Endothelial cell (in vitro differentiated cells): ENCODE data around the gene TRIM14. TPM values are rescaled to one million over a fixed set of nuclear protein-coding genes. Genes with fewer than 3 reads are reported as not detected.
"Not testable (repeated sequence)": the region's sequence is repeated elsewhere in the genome, so short reads cannot be mapped to it uniquely, and the experiment has no call there.

ENCODE experiments used
- DNase-seq: peaks from one replicate; pipeline ENCODE4 v3.0.0; 2021; ENCODE audit warnings: low spot score
- H3K27ac Mint-ChIP-seq: one replicate; pipeline ENCODE4 v1.8.0; 2021; ENCODE audit warnings: mixed read lengths, inconsistent platforms; ENCODE audit not compliant: unreplicated experiment
- H3K27me3 Mint-ChIP-seq: one replicate; pipeline ENCODE4 v1.8.0; 2021; ENCODE audit warnings: mild to moderate bottlenecking, moderate library complexity, mixed read lengths, inconsistent platforms; ENCODE audit not compliant: unreplicated experiment
- H3K36me3 Mint-ChIP-seq: one replicate; pipeline ENCODE4 v1.8.0; 2021; ENCODE audit warnings: mild to moderate bottlenecking, low read depth, mixed read lengths, inconsistent platforms; ENCODE audit not compliant: unreplicated experiment
- H3K4me1 Mint-ChIP-seq: one replicate; pipeline ENCODE4 v1.8.0; 2021; ENCODE audit warnings: mild to moderate bottlenecking, mixed read lengths, inconsistent platforms; ENCODE audit not compliant: unreplicated experiment
- H3K4me3 Mint-ChIP-seq: one replicate; pipeline ENCODE4 v1.8.0; 2021; ENCODE audit warnings: mild to moderate bottlenecking, mixed read lengths, inconsistent platforms; ENCODE audit not compliant: unreplicated experiment
- H3K9me3 Mint-ChIP-seq: one replicate; pipeline ENCODE4 v1.8.0; 2021; ENCODE audit warnings: mixed read lengths, inconsistent platforms; ENCODE audit not compliant: unreplicated experiment
- CTCF ChIP-seq: fragments of 200-600 bp; sonication (generic); IDR thresholded peaks from one replicate; pipeline ENCODE4 v1.5.0; 2021; ENCODE audit warnings: antibody characterized with exemption; ENCODE audit not compliant: unreplicated experiment
- total RNA-seq: library from RNA; stranded (reverse); fragmentation: NEBNext Ultra II Directional; extraction: Animal tissue kit (Norgen Biotek cat#: 25700); gene quantifications from one replicate; pipeline ENCODE4 v1.2.1, GENCODE V29; 2021; ENCODE audit not compliant: unreplicated experiment

The TRIM14 gene
- total RNA-seq, 1 donor from 2014 or later = 0.97 TPM

GRCh38 chr9:98081477-98082219 lies 37.4 kb downstream of the TRIM14 start:
- H3K36me3 Mint-ChIP-seq = peaks cover 15% of the 10 kb centered on the region

GRCh38 chr9:98080780-98081179 lies 38.2 kb downstream of the TRIM14 start:
- Mint-ChIP-seq H3K9me3 (no peaks in the 10 kb centered on the region), H3K4me1 (peaks cover 7% of the 10 kb centered on the region), H3K36me3 (peaks cover 15% of the 10 kb centered on the region), H3K27ac (no peak overlapping the region), H3K27me3 (no peaks in the 10 kb centered on the region), H3K4me3 (no peak overlapping the region)
- DNase-seq = no peak
- no peak for TF ChIP-seq CTCF

More at GRCh38 chr9:98081477-98082219, 37.4 kb downstream of the TRIM14 start:
- Mint-ChIP-seq H3K4me1 (peaks cover 7% of the 10 kb centered on the region), H3K27me3 (no peaks in the 10 kb centered on the region), H3K4me3 (no peak overlapping the region), H3K9me3 (no peaks in the 10 kb centered on the region), H3K27ac (no peak overlapping the region)
- DNase-seq = no peak
- TF ChIP-seq CTCF = no peak

- no peak overlapping the region for H3K4me3 Mint-ChIP-seq
- peaks cover 7% of the 10 kb centered on the region for H3K4me1 Mint-ChIP-seq
- no peaks in the 10 kb centered on the region for H3K9me3 Mint-ChIP-seq
- DNase-seq = no peak
- H3K27me3 Mint-ChIP-seq = no peaks in the 10 kb centered on the region
- peaks cover 15% of the 10 kb centered on the region for H3K36me3 Mint-ChIP-seq
- H3K27ac Mint-ChIP-seq = no peak overlapping the region
- TF ChIP-seq CTCF = no peak
Observed at GRCh38 chr9:98080326-98080725, 38.7 kb downstream of the TRIM14 start.

GRCh38 chr9:98078895-98079294 lies 40.1 kb downstream of the TRIM14 start:
- Mint-ChIP-seq H3K27me3 (no peaks in the 10 kb centered on the region), H3K4me3 (no peak overlapping the region), H3K27ac (no peak overlapping the region), H3K36me3 (peaks cover 15% of the 10 kb centered on the region), H3K4me1 (peaks cover 13% of the 10 kb centered on the region), H3K9me3 (no peaks in the 10 kb centered on the region)
- TF ChIP-seq CTCF = no peak
- DNase-seq = no peak

GRCh38 chr9:98076514-98076890 lies 42.5 kb downstream of the TRIM14 start:
- H3K9me3 Mint-ChIP-seq, H3K4me3 Mint-ChIP-seq, H3K4me1 Mint-ChIP-seq, H3K27me3 Mint-ChIP-seq, H3K27ac Mint-ChIP-seq, DNase-seq: not testable (repeated sequence)
- H3K36me3 Mint-ChIP-seq = peaks cover 15% of the 10 kb centered on the region
